Astrocyte (in vitro differentiated cells and primary cell): ENCODE results near the gene ECSIT. TPM values are rescaled to one million over a fixed set of nuclear protein-coding genes. Genes with fewer than 3 reads are reported as not detected.
A peak's percentile ranks its signal among the peaks of the same experiment; 100 is the strongest.

ENCODE experiments used
- DNase-seq: peaks from one replicate; pipeline ENCODE4 v3.0.0-alpha.2; 2010; ENCODE audit warnings: low read depth
- FAIRE-seq: peaks from 2 replicates; lab custom pipeline; 2011; peaks lifted over from hg19 to GRCh38; lab: Jason Lieb, UNC
- H2AFZ ChIP-seq: 2 replicates; pipeline ENCODE4 v1.6.0; 2012; ENCODE audit warnings: low read depth, low read length, inconsistent platforms
- H3K27ac ChIP-seq: 2 replicates; pipeline ENCODE4 v1.5.1; 2011; ENCODE audit warnings: low read depth, low read length, inconsistent platforms
- H3K27me3 ChIP-seq: 2 replicates; pipeline ENCODE4 v1.6.0; 2011; ENCODE audit warnings: low read length, inconsistent platforms; ENCODE audit not compliant: insufficient read depth
- H3K36me3 ChIP-seq: 2 replicates; pipeline ENCODE4 v1.5.1; 2011; ENCODE audit warnings: low read length, inconsistent platforms; ENCODE audit not compliant: insufficient read depth
- H3K4me1 ChIP-seq: 2 replicates; pipeline ENCODE4 v1.5.1; 2011; ENCODE audit warnings: low read length, inconsistent platforms; ENCODE audit not compliant: insufficient read depth
- H3K4me2 ChIP-seq: 2 replicates; pipeline ENCODE4 v1.6.0; 2012; ENCODE audit warnings: low read length, inconsistent platforms
- H3K4me3 ChIP-seq: 2 replicates; pipeline ENCODE4 v1.5.1; 2011; ENCODE audit warnings: low read depth, mild to moderate bottlenecking, low read length, inconsistent platforms; ENCODE audit not compliant: insufficient read depth
- H3K79me2 ChIP-seq: 2 replicates; pipeline ENCODE4 v1.6.0; 2012; ENCODE audit warnings: mild to moderate bottlenecking, low read length, inconsistent platforms; ENCODE audit not compliant: insufficient read depth
- H3K9ac ChIP-seq: 2 replicates; pipeline ENCODE4 v1.6.0; 2012; ENCODE audit warnings: mild to moderate bottlenecking, low read length, inconsistent platforms
- H3K9me3 ChIP-seq: 2 replicates; pipeline ENCODE4 v1.5.1; 2012; ENCODE audit warnings: low read depth, mild to moderate bottlenecking, low read length, inconsistent platforms; ENCODE audit not compliant: insufficient read depth
- H4K20me1 ChIP-seq: 2 replicates; pipeline ENCODE4 v1.6.0; 2012; ENCODE audit warnings: low read length, inconsistent platforms; ENCODE audit not compliant: insufficient read depth
- H3K27ac Mint-ChIP-seq: one replicate; pipeline ENCODE4 v1.8.0; 2021; ENCODE audit warnings: mild to moderate bottlenecking, mixed read lengths; ENCODE audit not compliant: unreplicated experiment
- H3K27me3 Mint-ChIP-seq: one replicate; pipeline ENCODE4 v1.8.0; 2021; ENCODE audit warnings: low read depth, mixed read lengths; ENCODE audit not compliant: unreplicated experiment
- H3K36me3 Mint-ChIP-seq: one replicate; pipeline ENCODE4 v1.8.0; 2021; ENCODE audit warnings: low read depth, mixed read lengths; ENCODE audit not compliant: unreplicated experiment
- H3K4me1 Mint-ChIP-seq: one replicate; pipeline ENCODE4 v1.8.0; 2021; ENCODE audit warnings: low read depth, mixed read lengths; ENCODE audit not compliant: unreplicated experiment
- H3K4me3 Mint-ChIP-seq: one replicate; pipeline ENCODE4 v1.8.0; 2021; ENCODE audit warnings: mild to moderate bottlenecking, moderate library complexity, mixed read lengths; ENCODE audit not compliant: unreplicated experiment
- H3K9me3 Mint-ChIP-seq: one replicate; pipeline ENCODE4 v1.8.0; 2021; ENCODE audit warnings: mild to moderate bottlenecking, mixed read lengths; ENCODE audit not compliant: unreplicated experiment
- CTCF ChIP-seq: IDR thresholded peaks from 2 replicates; pipeline ENCODE4 v1.5.1; 2011; ENCODE audit warnings: low read depth, mild to moderate bottlenecking, inconsistent platforms, low read length, moderate library complexity; ENCODE audit not compliant: insufficient read depth
- EZH2 ChIP-seq: IDR thresholded peaks from 2 replicates; pipeline ENCODE4 v1.6.1; 2012; ENCODE audit warnings: mild to moderate bottlenecking, low read length, inconsistent platforms; ENCODE audit not compliant: insufficient read depth
- total RNA-seq: library from RNA; stranded (reverse); gene quantifications from 2 replicates; pipeline ENCODE4 v1.2.1, GENCODE V29; 2021

Gene ECSIT
- total RNA-seq, 1 donor from 2014 or later: 21.9 TPM

GRCh38 chr19:11541238-11541637, 12.3 kb upstream of the ECSIT start:
- H2AFZ ChIP-seq: no peak overlapping the region
- no peak overlapping the region for H3K27ac ChIP-seq
- no peak overlapping the region for H3K27ac Mint-ChIP-seq
- peaks cover 6% of the 10 kb centered on the region for H3K36me3 Mint-ChIP-seq
- H3K36me3 ChIP-seq: peaks cover 3% of the 10 kb centered on the region
- H3K9me3 Mint-ChIP-seq: no peaks in the 10 kb centered on the region
- peak overlapping the region; percentile 5 for H3K4me3 ChIP-seq
- peaks cover 15% of the 10 kb centered on the region for H3K79me2 ChIP-seq
- no peak for DNase-seq
- no peaks in the 10 kb centered on the region for H3K27me3 ChIP-seq
- no peak for TF ChIP-seq CTCF
- no peak for TF ChIP-seq EZH2
- H3K4me1 ChIP-seq: peaks cover 31% of the 10 kb centered on the region
- peak overlapping the region; percentile 99 for H3K4me2 ChIP-seq
- H3K9me3 ChIP-seq: no peaks in the 10 kb centered on the region
- FAIRE-seq: no peak
- H3K9ac ChIP-seq: no peak overlapping the region
- peaks cover 9% of the 10 kb centered on the region for H4K20me1 ChIP-seq
- H3K4me3 Mint-ChIP-seq: peak overlapping the region; percentile 29
- peaks cover 19% of the 10 kb centered on the region for H3K4me1 Mint-ChIP-seq
- H3K27me3 Mint-ChIP-seq: no peaks in the 10 kb centered on the region

- peaks cover 31% of the 10 kb centered on the region for H3K4me1 ChIP-seq
- H3K27ac ChIP-seq: no peak overlapping the region
- peaks cover 3% of the 10 kb centered on the region for H3K36me3 ChIP-seq
- Mint-ChIP-seq H3K36me3 (peaks cover 3% of the 10 kb centered on the region), H3K9me3 (no peaks in the 10 kb centered on the region), H3K27me3 (no peaks in the 10 kb centered on the region), H3K27ac (no peak overlapping the region), H3K4me3 (peak overlapping the region; percentile 76), H3K4me1 (peaks cover 15% of the 10 kb centered on the region)
- H4K20me1 ChIP-seq: peaks cover 9% of the 10 kb centered on the region
- H2AFZ ChIP-seq: no peak overlapping the region
- H3K9me3 ChIP-seq: no peaks in the 10 kb centered on the region
- TF ChIP-seq EZH2 (no peak), CTCF (no peak)
- DNase-seq: no peak
- H3K79me2 ChIP-seq: peaks cover 15% of the 10 kb centered on the region
- no peak for FAIRE-seq
- peak overlapping the region; percentile 50 for H3K4me3 ChIP-seq
- H3K9ac ChIP-seq: peak overlapping the region; percentile 91
- peak overlapping the region; percentile 99 for H3K4me2 ChIP-seq
- no peaks in the 10 kb centered on the region for H3K27me3 ChIP-seq
Measured at GRCh38 chr19:11540645-11541044, 11.7 kb upstream of the ECSIT start.

GRCh38 chr19:11539495-11540365, 10.8 kb upstream of the ECSIT start:
- DNase-seq (no peak), FAIRE-seq (no peak)
- Histone ChIP-seq H3K36me3 (peaks cover 3% of the 10 kb centered on the region), H3K9me3 (no peaks in the 10 kb centered on the region), H3K79me2 (peaks cover 15% of the 10 kb centered on the region), H4K20me1 (peaks cover 5% of the 10 kb centered on the region), H3K4me3 (peak overlapping the region; percentile 67), H3K9ac (peak overlapping the region; percentile 91), H3K4me2 (peak overlapping the region; percentile 99), H3K4me1 (peaks cover 34% of the 10 kb centered on the region), H3K27me3 (no peaks in the 10 kb centered on the region), H2AFZ (peak overlapping the region; percentile 41), H3K27ac (peak overlapping the region; percentile 85)
- H3K4me3 Mint-ChIP-seq: peak overlapping the region; percentile 80
- peaks cover 17% of the 10 kb centered on the region for H3K4me1 Mint-ChIP-seq
- peak overlapping the region; percentile 94 for H3K27ac Mint-ChIP-seq
- no peaks in the 10 kb centered on the region for H3K9me3 Mint-ChIP-seq
- TF ChIP-seq EZH2 (no peak), CTCF (no peak)
- H3K36me3 Mint-ChIP-seq: peaks cover 3% of the 10 kb centered on the region
- H3K27me3 Mint-ChIP-seq: no peaks in the 10 kb centered on the region
